HG03378 (cell line): Measurements from ENCODE around the gene ANO8.
"Not testable (repeated sequence)": the region's sequence is repeated elsewhere in the genome, so short reads cannot be mapped to it uniquely, and the experiment has no call there.

Source experiments
- ATAC-seq: cut with Tn5 transposase; IDR thresholded peaks from one replicate; pipeline ENCODE4 v1.9.1; 2021; ENCODE audit warnings: mild to moderate bottlenecking, moderate library complexity; ENCODE audit not compliant: unreplicated experiment

Gene ANO8

DNA sequence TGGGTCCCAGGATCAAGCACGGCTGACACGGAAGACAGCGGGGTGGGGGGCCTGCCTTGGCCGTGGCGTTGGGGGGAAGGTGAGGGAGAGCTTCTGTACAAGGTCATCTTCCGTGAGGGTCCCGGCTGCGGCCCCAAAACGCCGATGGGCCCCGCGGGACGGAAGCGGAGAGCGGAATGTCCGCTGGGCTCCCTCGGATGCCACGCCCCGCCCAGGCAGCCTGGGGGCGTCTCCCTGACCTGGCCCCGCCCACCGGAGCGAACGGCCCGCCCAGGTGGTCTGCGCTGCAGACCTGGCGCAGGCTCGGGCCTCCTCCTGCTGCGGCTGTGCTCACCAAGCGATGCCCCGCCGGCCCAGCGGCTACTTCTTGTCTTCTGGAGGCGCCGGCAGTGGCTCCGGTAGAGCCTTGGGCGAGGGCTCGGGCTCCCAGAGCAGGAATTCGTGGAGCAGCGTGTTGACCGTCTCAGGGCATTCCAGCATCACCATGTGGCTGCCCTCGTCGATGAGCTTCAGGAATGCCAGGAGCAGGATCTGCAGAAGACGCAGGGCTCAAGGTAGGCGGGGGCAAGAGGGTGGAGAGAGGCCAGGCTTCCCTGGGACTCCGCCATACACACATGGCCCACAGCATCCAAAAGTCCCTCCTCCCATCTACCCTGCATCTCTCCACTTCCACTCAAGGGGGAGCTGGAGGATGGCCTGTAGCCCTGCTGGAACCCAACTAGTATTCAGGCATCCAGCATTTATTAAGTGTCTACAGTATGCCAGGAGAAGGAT is 42.2 kb downstream of the ANO8 start:
- ATAC-seq, result no peak

GRCh38 chr19:17289489-17289888 is 45.2 kb downstream of the ANO8 start:
- ATAC-seq, result no peak

- ATAC-seq, result no peak
These were observed 47.9 kb downstream of the ANO8 start for GRCh38 chr19:17286752-17287151.

- no peak for ATAC-seq
These were observed 48.4 kb downstream of the ANO8 start for GRCh38 chr19:17286263-17286662.

- no peak for ATAC-seq
These were observed 49.1 kb downstream of the ANO8 start for GRCh38 chr19:17285415-17286135.

DNA sequence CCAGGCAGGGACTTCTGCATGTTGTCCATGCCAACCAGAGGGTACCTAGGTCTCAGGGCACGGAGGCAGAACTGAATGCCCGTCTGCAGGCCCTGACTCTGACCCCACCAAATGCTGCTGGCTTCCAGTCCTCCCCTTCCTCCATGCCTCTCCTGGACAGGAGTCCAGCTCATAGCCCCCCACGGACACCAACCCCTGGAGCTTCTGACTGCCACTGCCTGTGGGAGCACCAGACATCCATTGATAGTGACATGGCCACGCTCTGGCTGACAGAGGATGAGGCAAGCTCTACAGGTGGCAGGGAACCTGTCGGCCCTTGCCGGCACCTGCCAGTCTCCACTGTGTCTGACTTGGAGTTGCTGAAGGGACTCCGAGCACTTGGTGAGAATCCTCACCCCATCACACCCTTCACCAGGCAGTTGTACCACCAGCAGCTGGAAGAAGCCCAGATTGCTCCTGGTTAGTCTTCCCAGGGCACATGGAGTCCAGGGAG is 51.1 kb downstream of the ANO8 start:
- ATAC-seq, result no peak

DNA sequence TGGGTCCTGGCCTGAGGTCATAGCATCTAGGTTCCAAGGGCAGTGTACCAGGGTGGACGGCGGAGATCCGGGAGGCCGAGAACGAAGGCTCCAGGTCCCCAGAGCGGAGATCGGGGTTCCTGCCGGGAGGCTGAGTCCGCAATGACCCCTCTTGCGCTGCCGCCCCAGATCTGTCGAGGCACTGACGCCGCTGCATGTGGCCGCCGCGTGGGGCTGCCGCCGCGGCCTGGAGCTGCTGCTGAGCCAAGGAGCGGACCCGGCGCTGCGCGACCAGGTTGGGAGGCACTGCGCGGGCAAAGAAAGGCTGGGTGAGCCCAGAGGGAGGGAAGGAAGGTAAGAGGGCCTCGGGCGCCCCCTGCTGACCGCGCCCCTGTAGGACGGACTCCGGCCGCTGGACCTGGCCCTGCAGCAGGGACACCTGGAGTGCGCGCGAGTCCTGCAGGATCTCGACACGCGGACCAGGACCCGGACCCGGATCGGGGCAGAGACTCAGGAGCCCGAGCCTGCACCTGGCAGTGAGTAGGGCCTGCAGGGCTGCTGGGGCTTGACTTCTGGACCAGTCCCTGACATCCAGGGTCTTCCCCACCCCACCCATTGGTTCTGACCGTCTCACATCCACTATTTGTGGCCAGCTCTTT is 52.0 kb downstream of the ANO8 start:
- no peak for ATAC-seq

GRCh38 chr19:17281391-17282304 is 53.0 kb downstream of the ANO8 start, which contains the start of gene ANKLE1:
TSS of gene ANKLE1 (plus strand) at chr19:17281901. CDS start at chr19:17281921, 20 bp downstream.
- ATAC-seq, result no peak

GRCh38 chr19:17279436-17279835 is 55.2 kb downstream of the ANO8 start:
- ATAC-seq, result no peak

DNA sequence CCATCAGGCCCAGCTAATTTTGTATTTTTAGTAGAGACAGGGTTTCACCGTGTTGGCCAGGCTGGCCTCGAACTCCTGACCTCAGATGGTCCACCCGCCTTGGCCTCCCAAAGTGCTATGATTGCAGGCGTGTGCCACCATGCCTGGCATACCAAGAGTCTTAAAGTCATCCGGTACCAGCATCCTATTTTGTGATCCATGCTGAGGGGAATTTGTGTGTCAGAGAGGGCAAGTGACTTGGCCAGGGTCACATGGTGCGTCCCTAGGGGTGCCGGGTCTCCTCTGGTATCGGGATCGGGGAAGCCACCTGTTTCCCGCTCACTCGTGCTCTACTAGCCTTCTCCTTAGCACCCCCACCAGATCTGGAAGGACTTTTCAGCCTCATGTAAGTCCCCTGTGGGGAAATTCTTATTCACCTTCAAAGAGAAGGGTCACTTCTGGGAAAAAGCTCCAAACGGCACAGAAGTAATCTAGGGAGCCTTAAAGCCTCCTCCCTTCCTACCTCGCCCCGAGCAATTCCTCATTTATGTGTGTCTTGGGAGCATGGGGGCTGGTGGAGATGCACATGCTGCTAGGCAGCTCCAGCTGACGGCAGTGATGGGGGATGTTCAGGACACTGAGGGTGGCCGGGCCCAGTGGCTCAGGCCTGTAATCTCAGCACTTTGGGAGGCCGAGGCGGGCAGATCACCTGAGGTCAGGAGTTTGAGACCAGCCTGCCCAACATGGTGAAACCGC is 59.0 kb downstream of the ANO8 start:
- ATAC-seq, result no peak

DNA sequence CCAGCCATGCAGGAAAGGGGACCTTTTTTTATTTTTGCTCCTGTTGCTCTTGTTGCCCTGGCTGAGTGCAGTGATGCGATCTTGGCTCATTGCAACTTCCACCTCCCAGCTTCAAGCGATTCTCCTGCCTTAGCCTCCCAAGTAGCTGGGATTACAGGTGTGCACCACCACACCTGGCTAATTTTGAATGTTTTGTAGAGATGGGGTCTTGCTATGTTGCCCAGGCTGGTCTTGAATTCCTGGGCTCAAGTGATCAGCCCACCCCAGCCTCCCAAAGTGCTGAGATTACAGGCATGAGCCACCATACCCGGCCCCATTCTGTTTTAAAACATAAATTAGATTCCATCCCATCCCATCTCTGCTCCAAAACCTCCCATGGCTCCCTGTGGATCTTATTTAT is 59.8 kb downstream of the ANO8 start:
- not testable (repeated sequence) for ATAC-seq
